Muscle layer of duodenum (tissue), 2 donors: ENCODE results near the gene SYPL1.

Source experiments
- H3K27ac ChIP-seq: one replicate; pipeline ENCODE4 v1.7.0; 2013; ENCODE audit warnings: mild to moderate bottlenecking, low read length
- H3K27me3 ChIP-seq: one replicate; pipeline ENCODE4 v1.7.0; 2013; ENCODE audit warnings: low read depth, mild to moderate bottlenecking, control low read depth, low read length
- H3K36me3 ChIP-seq, 2 donors: one replicate each; pipeline ENCODE4 v1.7.0; 2013; ENCODE audit warnings: low read length in 2 of 2, control low read depth in 1 of 2, mild to moderate bottlenecking in 1 of 2; ENCODE audit not compliant: insufficient read depth in 2 of 2, control insufficient read depth in 1 of 2
- H3K4me1 ChIP-seq, 2 donors: one replicate each; pipeline ENCODE4 v1.7.0; 2013; ENCODE audit warnings: low read length in 2 of 2, mild to moderate bottlenecking in 2 of 2, control low read depth in 1 of 2, moderate library complexity in 1 of 2; ENCODE audit not compliant: insufficient read depth in 2 of 2, control insufficient read depth in 1 of 2
- H3K4me3 ChIP-seq, 2 donors: one replicate each; pipeline ENCODE4 v1.7.0; 2013; ENCODE audit warnings: low read length in 2 of 2, low read depth in 1 of 2, mild to moderate bottlenecking in 1 of 2
- H3K9me3 ChIP-seq, 2 donors: one replicate each; pipeline ENCODE4 v1.7.0; 2013; ENCODE audit warnings: low read length in 2 of 2, control low read depth in 1 of 2, mild to moderate bottlenecking in 1 of 2; ENCODE audit not compliant: control insufficient read depth in 1 of 2
- donor health status: healthy.

The SYPL1 gene

GRCh38 chr7:106071356-106071998 is 40.6 kb downstream of the SYPL1 start:
- peaks cover 12 to 37% of the 10 kb centered on the region in 2 donors for H3K4me1 ChIP-seq
- no peaks in the 10 kb centered on the region for H3K27me3 ChIP-seq
- H3K9me3 ChIP-seq, result no peaks in the 10 kb centered on the region
- no peak overlapping the region for H3K4me3 ChIP-seq
- H3K27ac ChIP-seq, result peak overlapping the region; percentile 33
- H3K36me3 ChIP-seq, result no peaks in the 10 kb centered on the region

DNA sequence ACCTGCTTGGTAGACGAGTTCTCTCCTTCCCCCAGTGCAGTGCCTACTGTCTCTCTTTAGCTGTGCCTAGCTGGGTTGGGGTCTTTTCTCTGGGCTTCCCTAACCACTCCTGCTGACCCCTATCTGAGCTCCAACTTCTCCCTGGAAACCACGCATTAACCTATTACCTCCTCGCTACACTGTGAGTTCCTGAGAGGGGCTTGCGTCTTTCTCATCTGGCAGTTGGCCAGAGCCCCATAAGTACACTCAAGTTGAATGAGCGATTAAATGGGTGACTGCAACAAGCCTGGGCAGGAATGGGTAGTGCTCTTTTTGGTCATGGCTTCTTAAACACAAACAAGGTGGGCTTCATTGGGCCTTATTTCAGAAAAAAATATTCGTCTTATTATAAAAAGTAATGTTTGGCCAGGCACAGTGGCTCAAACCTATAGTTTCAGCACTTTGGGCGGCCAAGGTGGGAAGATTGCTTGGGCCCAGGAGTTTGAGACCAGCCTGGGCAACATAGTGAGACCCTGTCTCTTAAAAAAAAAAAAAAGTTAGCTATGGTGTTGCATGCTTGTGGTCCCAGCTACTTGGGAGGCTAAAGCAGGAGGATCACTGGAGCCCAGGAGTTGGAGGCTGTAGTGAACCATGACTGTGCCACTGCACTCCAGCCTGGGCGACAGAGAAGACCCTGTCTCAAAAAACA is 41.4 kb downstream of the SYPL1 start:
- no peaks in the 10 kb centered on the region for H3K27me3 ChIP-seq
- no peak overlapping the region for H3K4me3 ChIP-seq
- no peaks in the 10 kb centered on the region for H3K36me3 ChIP-seq
- H3K27ac ChIP-seq, result peak overlapping the region; percentile 9
- no peaks in the 10 kb centered on the region for H3K9me3 ChIP-seq
- peaks cover 12 to 45% of the 10 kb centered on the region in 2 donors for H3K4me1 ChIP-seq

DNA sequence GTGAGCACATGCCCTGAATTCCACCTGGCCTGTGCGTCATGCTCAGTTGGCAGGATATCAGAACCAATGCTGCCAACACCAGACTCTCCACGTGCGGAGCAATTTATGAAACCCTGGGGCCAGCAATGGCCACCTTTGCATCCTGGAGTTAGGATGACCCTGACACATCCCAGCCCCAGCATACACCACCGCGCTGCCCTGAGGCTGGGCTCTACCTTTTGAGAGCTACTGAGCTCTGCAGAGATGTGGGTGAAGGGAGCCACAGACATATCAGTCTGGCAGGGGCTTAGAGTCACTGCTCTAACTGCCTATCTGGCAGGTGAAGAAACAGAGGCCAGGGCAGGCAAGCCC is 41.9 kb downstream of the SYPL1 start:
- no peaks in the 10 kb centered on the region for H3K36me3 ChIP-seq
- no peaks in the 10 kb centered on the region for H3K9me3 ChIP-seq
- H3K27ac ChIP-seq, result no peak overlapping the region
- peaks cover 12 to 48% of the 10 kb centered on the region in 2 donors for H3K4me1 ChIP-seq
- no peak overlapping the region for H3K4me3 ChIP-seq
- H3K27me3 ChIP-seq, result no peaks in the 10 kb centered on the region

DNA sequence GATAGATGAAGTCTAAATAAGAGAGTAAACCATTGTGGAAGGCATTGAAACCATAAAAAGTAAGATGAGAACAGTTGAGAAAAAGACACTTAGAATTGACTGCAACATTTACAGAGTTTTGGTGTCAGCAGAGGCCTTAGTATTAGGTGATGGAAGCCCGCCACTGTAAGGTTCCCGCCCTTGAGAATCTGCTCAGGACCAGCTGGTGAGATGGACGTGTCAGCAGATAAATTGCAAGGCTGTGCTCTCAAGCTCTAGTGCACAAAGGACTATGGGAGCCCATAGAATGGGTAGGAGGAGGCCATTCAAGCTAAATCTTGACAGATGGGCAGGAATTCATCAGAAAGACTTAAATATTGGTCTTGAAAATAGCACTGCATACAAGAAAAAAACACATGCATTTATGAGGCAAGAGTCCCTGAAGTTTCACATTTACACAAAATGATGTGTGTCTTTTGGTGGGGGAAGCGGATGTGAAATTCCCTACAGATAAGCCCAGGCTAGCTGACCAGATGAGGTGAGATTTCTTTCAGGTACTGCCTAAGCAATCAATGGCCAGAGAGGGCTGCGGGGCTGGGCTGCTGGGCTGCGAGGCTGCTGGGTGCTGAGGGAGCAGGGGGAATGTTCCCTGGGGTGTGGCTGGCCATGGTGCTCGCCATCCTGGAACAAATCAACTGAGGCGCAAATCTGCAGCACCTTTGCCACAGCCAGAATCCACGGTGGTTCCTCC is 42.5 kb downstream of the SYPL1 start:
- Histone ChIP-seq H3K4me3 (no peak overlapping the region), H3K4me1 (peaks cover 16 to 51% of the 10 kb centered on the region in 2 donors), H3K27me3 (no peaks in the 10 kb centered on the region), H3K36me3 (no peaks in the 10 kb centered on the region), H3K9me3 (no peaks in the 10 kb centered on the region), H3K27ac (peak overlapping the region; percentile 45)

GRCh38 chr7:106068986-106069385 is 43.1 kb downstream of the SYPL1 start:
- Histone ChIP-seq H3K27ac (peak overlapping the region; percentile 45), H3K4me3 (no peak overlapping the region), H3K9me3 (no peaks in the 10 kb centered on the region), H3K27me3 (no peaks in the 10 kb centered on the region), H3K36me3 (no peaks in the 10 kb centered on the region), H3K4me1 (peaks cover 23 to 58% of the 10 kb centered on the region in 2 donors)

DNA sequence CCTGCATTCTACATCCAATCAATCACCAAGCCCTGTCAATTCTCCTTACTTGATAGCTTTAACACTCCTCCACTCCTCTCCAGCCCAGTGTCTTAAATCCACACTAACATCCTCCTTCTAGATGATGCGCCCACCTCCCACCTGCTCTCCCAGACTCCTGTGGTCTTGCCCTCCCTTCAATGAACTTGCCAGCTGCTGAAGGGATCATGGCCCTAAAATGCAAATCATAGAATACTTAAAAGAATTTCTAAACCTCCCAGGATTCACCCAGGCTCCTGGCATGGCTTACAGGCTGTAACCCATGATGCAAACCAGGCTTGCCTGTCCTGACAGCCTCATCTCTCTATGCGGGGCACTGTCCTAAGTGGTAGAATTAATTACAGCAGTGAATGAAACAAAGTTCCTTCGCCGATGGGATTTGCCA is 43.6 kb downstream of the SYPL1 start:
- peak overlapping the region; percentile 45 for H3K27ac ChIP-seq
- no peaks in the 10 kb centered on the region for H3K36me3 ChIP-seq
- H3K4me3 ChIP-seq, result no peak overlapping the region
- H3K4me1 ChIP-seq, result peaks cover 23 to 62% of the 10 kb centered on the region in 2 donors
- no peaks in the 10 kb centered on the region for H3K9me3 ChIP-seq
- H3K27me3 ChIP-seq, result no peaks in the 10 kb centered on the region

DNA sequence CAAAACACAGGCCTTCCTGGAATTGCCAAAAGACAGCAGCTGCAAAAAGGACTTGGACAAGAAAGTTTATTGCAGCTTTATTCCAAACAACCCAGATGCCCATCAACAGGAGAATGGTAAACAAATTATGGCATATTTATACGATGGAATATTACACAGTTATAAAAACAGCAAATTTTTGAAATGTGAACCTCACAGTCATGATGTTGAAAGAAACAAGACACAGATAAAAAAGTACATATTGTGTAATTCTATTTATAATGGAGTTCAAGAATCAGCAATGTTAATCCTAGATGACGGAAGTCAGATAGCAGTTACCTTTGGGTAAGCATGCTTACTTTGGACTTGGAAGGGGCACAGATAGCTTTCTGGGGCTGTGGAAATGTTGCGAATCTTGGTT is 44.4 kb downstream of the SYPL1 start:
- Histone ChIP-seq H3K4me1 (peaks cover 23 to 69% of the 10 kb centered on the region in 2 donors), H3K27me3 (no peaks in the 10 kb centered on the region), H3K27ac (no peak overlapping the region), H3K4me3 (no peak overlapping the region), H3K9me3 (no peaks in the 10 kb centered on the region), H3K36me3 (no peaks in the 10 kb centered on the region)

DNA sequence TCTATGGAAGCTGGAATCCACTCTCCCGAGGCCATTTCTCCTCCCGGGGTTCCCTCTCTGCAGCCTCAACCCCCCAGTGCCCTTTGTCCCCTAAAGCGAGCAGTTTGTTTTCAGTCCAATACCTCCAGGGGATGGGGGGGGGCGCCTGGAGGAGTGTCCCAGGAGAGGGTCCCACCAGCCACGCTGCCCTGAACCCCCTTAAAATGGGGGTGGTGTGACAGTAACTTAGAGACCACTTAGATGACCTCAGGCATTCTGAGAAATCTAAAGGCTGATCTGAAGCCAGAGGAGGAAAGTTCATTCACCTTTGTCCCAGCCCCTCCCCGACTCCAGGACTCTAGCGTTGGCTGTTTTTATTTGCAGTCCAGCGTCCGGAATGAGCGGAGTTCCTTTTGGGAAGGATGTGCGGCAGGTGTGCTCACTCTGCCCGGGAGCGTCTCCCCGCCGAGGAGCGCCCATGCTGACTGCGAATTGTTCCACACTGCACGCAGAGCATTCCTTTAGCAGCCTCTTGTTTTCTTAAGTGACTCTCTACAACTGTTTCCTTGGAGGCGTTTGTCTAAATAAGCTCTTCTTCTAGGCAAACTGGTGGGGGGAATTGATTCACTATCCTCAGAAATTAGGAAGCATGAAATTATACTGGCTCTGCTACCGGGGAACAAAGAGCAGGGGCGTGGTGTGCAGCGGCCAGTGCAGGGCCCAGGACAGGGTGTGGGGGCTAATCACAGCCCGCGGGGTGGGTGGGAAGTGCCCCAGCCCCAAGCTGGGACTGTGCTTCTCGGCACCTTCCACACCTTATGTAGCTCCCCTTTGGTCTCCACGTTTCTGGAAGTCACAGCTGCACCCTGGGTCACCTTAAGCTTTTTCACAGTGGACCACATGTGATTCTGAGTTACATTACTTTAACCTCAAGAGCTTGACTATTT is 46.3 kb downstream of the SYPL1 start:
- H3K4me3 ChIP-seq, result peak overlapping the region; percentile 37 to 46
- H3K27me3 ChIP-seq, result no peaks in the 10 kb centered on the region
- peaks cover 12 to 52% of the 10 kb centered on the region in 2 donors for H3K4me1 ChIP-seq

GRCh38 chr7:106064771-106065574 is 47.1 kb downstream of the SYPL1 start:
- peak overlapping the region; percentile 37 to 46 for H3K4me3 ChIP-seq
- H3K27me3 ChIP-seq, result no peaks in the 10 kb centered on the region
- H3K27ac ChIP-seq, result peak overlapping the region; percentile 78
- H3K36me3 ChIP-seq, result no peaks in the 10 kb centered on the region
- peaks cover 12 to 44% of the 10 kb centered on the region in 2 donors for H3K4me1 ChIP-seq
- no peaks in the 10 kb centered on the region for H3K9me3 ChIP-seq

More for the DNA sequence above, 46.3 kb downstream of the SYPL1 start:
- Histone ChIP-seq H3K36me3 (no peaks in the 10 kb centered on the region), H3K27ac (peak overlapping the region; percentile 78), H3K9me3 (no peaks in the 10 kb centered on the region)

DNA sequence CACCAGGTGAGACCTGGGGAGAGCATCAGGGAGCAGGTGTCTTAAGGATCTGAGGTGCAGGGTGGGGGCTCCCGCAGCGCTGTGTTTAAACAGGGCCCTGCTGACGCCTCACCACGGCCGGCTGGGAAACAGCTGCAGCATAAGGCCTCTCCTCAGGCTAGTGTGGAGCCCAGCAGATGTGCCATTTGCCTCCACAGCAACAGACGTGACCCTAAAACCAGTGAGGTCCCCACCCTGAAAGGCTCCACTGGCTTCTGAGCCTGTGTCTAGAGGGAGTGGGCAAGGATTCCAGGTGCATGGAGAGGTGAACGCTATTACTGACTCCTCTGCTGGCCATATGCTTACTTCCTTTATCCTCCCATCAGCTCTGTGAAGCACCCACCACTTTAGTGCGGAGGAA is 47.8 kb downstream of the SYPL1 start:
- H3K9me3 ChIP-seq, result no peaks in the 10 kb centered on the region
- peaks cover 12 to 38% of the 10 kb centered on the region in 2 donors for H3K4me1 ChIP-seq
- no peaks in the 10 kb centered on the region for H3K27me3 ChIP-seq
- no peak overlapping the region for H3K4me3 ChIP-seq
- H3K27ac ChIP-seq, result peak overlapping the region; percentile 78
- H3K36me3 ChIP-seq, result no peaks in the 10 kb centered on the region
